HCT116 (cell line): ENCODE results near the gene PXK. TPM values are rescaled to one million over a fixed set of nuclear protein-coding genes. Genes with fewer than 3 reads are reported as not detected.

Experiments
- ATAC-seq: fragments of 200-7000 bp; cut with Tn5 transposase; 2 replicates; pipeline ENCODE4 v1.9.1; 2020; ENCODE audit warnings: mild to moderate bottlenecking, moderate library complexity
- BruUV-seq: library from RNA; stranded (reverse); fragments of 400-500 nt; replicated peaks from 2 replicates; lab custom pipeline; 2021; lab: Mats Ljungman, UMichigan
- CTCF ChIA-PET: fragments of 300-600 bp; sonication (Branson Sonifier 250); formaldehyde crosslinking; loops from one replicate; lab custom pipeline; 2021; ENCODE audit warnings: antibody characterized with exemption; lab: Charles Lee
- POLR2A ChIA-PET: fragments of 300-600, 350-600 bp; sonication (Branson Sonifier 250); formaldehyde crosslinking; loops from one replicate; lab custom pipeline; 2021; ENCODE audit warnings: antibody characterized with exemption; lab: Charles Lee
- RAD21 ChIA-PET, 2 experiments: fragments of 300-600 bp; sonication (Branson Sonifier 250); formaldehyde crosslinking; loops; one replicate each; lab custom pipeline; 2023; ENCODE audit warnings: low total read pairs in 2 of 2; ENCODE audit not compliant: uncharacterized antibody in 2 of 2, unreplicated experiment in 2 of 2, low non-redundant PET in 1 of 2; lab: Charles Lee
- DNase-seq: peaks from one replicate; pipeline ENCODE4 v3.0.0-alpha.2; 2010; ENCODE audit warnings: low read depth, low spot score
- H2AFZ ChIP-seq: fragments of 200-600 bp; shearing (Covaris generic), sonication (generic); 2 replicates; pipeline ENCODE4 v1.6.1; 2017; ENCODE audit warnings: low read depth, mixed run types, mixed read lengths, antibody characterized with exemption, low read length; ENCODE audit not compliant: poor library complexity, severe bottlenecking
- H3K27ac ChIP-seq: 2 replicates; pipeline ENCODE4 v1.5.1; 2012; ENCODE audit warnings: low read depth, low read length
- H3K27me3 ChIP-seq: fragments of 200-600 bp; sonication (generic); 2 replicates; pipeline ENCODE4 v1.6.1; 2016; ENCODE audit warnings: mixed run types, low read length, mixed read lengths; ENCODE audit not compliant: insufficient read depth
- H3K36me3 ChIP-seq, 2 experiments: fragments of 200-500 bp in 1 of 2; fragments of 200-600 bp in 1 of 2; sonication (Bioruptor generic) in 1 of 2; sonication (generic) in 1 of 2; 2 replicates each; pipeline versions ENCODE4 v1.5.1 to v1.6.1; 2014 to 2016; ENCODE audit warnings: low read length in 2 of 2, inconsistent platforms in 1 of 2, mixed read lengths in 1 of 2, mixed run types in 1 of 2; ENCODE audit not compliant: insufficient read depth in 2 of 2, control insufficient read depth in 1 of 2
- H3K4me1 ChIP-seq, 2 experiments: fragments of 200-600 bp in 1 of 2; sonication (generic) in 1 of 2; 2 replicates each; pipeline versions ENCODE4 v1.5.1 to v1.6.1; 2012 to 2017; ENCODE audit warnings: low read length in 2 of 2, inconsistent platforms in 1 of 2, mild to moderate bottlenecking in 1 of 2, mixed read lengths in 1 of 2, mixed run types in 1 of 2, moderate library complexity in 1 of 2; ENCODE audit not compliant: insufficient read depth in 2 of 2, control insufficient read depth in 1 of 2
- H3K4me2 ChIP-seq: fragments of 200-600 bp; sonication (generic); 2 replicates; pipeline ENCODE4 v1.6.1; 2017; ENCODE audit warnings: mixed run types, low read length, mixed read lengths
- H3K4me3 ChIP-seq, 2 experiments: fragments of 200-600 bp in 1 of 2; sonication (generic) in 1 of 2; replicated peaks in 1 of 2; 2 replicates each; pipeline ENCODE4 v1.5.1; 2011 to 2016; ENCODE audit warnings: low read length in 2 of 2, control low read depth in 1 of 2, low read depth in 1 of 2, mild to moderate bottlenecking in 1 of 2, mixed read lengths in 1 of 2, mixed run types in 1 of 2
- H3K79me2 ChIP-seq: fragments of 200-600 bp; sonication (generic); 2 replicates; pipeline ENCODE4 v1.6.1; 2017; ENCODE audit warnings: mild to moderate bottlenecking, mixed run types, low read length, moderate library complexity, mixed read lengths; ENCODE audit not compliant: insufficient read depth
- H3K9ac ChIP-seq: fragments of 200-600 bp; sonication (generic); 2 replicates; pipeline ENCODE4 v1.6.1; 2016; ENCODE audit warnings: low read length, mixed read lengths
- H3K9me2 ChIP-seq: fragments of 200-600 bp; sonication (generic), shearing (Covaris generic); 2 replicates; pipeline ENCODE4 v1.6.1; 2017; ENCODE audit warnings: mixed run types, mild to moderate bottlenecking, moderate library complexity; ENCODE audit not compliant: insufficient read depth
- H3K9me3 ChIP-seq, 2 experiments: fragments of 200-500 bp in 1 of 2; fragments of 200-600 bp in 1 of 2; sonication (Bioruptor generic) in 1 of 2; sonication (generic) in 1 of 2; 2 replicates each; pipeline ENCODE4 v1.6.1; 2014 to 2017; ENCODE audit warnings: low read length in 2 of 2, mixed read lengths in 2 of 2, inconsistent platforms in 1 of 2, low read depth in 1 of 2, mild to moderate bottlenecking in 1 of 2, mixed run types in 1 of 2, moderate library complexity in 1 of 2; ENCODE audit not compliant: control insufficient read depth in 1 of 2, insufficient read depth in 1 of 2
- H4K20me1 ChIP-seq: fragments of 200-600 bp; sonication (generic), shearing (Covaris generic); 2 replicates; pipeline ENCODE4 v1.6.1; 2017; ENCODE audit warnings: mixed run types, mild to moderate bottlenecking, moderate library complexity; ENCODE audit not compliant: insufficient read depth
- JUND ChIP-seq: IDR thresholded peaks from 2 replicates; pipeline ENCODE4 v1.6.1; 2012
- POLR2A ChIP-seq: IDR thresholded peaks from 2 replicates; pipeline ENCODE4 v1.7.0; 2011; ENCODE audit warnings: borderline replicate concordance; ENCODE audit not compliant: insufficient read depth, insufficient read length; ENCODE audit errors: extremely low read depth
- SP1 ChIP-seq: IDR thresholded peaks from 2 replicates; pipeline ENCODE4 v1.6.1; 2012; ENCODE audit warnings: low read depth
- ZFX ChIP-seq: fragments of 450-650 bp; IDR thresholded peaks from 2 replicates; pipeline ENCODE4 v1.6.1; 2017
- intact Hi-C: fragments of 100-400 bp; cut with micrococcal nuclease; formaldehyde crosslinking; loops from 2 replicates; pipeline ENCODE4 v1.10.0; 2022
- total RNA-seq: library from RNA; stranded (reverse); gene quantifications from one replicate; pipeline ENCODE4 v1.2.1, GENCODE V29; 2021; ENCODE audit not compliant: unreplicated experiment

The PXK gene
- total RNA-seq, 1 experiment from 2014 or later = 10.2 TPM

DNA sequence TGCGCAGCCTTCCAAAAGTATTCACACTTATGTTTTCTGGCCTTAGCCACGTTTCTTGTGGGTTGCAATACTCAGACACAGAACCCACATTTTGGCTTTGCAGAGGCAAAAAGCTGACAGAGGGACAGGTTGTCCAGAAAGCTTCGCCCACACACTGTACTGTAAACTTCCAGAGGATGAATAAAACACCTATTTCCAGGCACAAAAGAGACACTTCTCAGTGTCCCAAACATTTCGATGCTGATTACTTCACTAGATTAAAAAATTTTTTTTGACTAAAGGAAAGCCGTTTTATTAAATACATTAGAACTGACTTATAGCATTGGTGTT lies 131.2 kb downstream of the PXK start:
- Histone ChIP-seq H3K36me3 (no peaks in the 10 kb centered on the region), H3K27me3 (no peaks in the 10 kb centered on the region), H3K79me2 (no peaks in the 10 kb centered on the region), H2AFZ (peak overlapping the region; percentile 100), H3K4me2 (peak overlapping the region; percentile 59), H3K4me3 (no peak overlapping the region), H3K9me3 (no peaks in the 10 kb centered on the region), H4K20me1 (no peaks in the 10 kb centered on the region), H3K4me1 (peaks cover 0 to 12% of the 10 kb centered on the region in 2 experiments; a peak in 3 of 4 replicates), H3K27ac (no peak overlapping the region), H3K9ac (no peak overlapping the region), H3K9me2 (no peaks in the 10 kb centered on the region)
- ChIA-PET POLR2A (no interaction called here), CTCF (interaction anchor here (1.0 to 1.3 kb wide), 8 partner anchors 8 to 105 kb away, joined by 3 to 6 read pairs (median 4); no protein-coding TSS in a partner anchor), RAD21 (no interaction called here)
- 0 out of 2 replicates have a peak, but pooled peaks have one; percentile 5 for TF ChIP-seq SP1
- TF ChIP-seq JUND = no peak
- TF ChIP-seq POLR2A = peak; percentile 17
- intact Hi-C loops = loop anchor here (1.0 kb wide), 1 partner anchor 68 kb away; no protein-coding TSS in a partner anchor
- DNase-seq (no peak), ATAC-seq (no peak)
- no TSS peak for BruUV-seq

DNA sequence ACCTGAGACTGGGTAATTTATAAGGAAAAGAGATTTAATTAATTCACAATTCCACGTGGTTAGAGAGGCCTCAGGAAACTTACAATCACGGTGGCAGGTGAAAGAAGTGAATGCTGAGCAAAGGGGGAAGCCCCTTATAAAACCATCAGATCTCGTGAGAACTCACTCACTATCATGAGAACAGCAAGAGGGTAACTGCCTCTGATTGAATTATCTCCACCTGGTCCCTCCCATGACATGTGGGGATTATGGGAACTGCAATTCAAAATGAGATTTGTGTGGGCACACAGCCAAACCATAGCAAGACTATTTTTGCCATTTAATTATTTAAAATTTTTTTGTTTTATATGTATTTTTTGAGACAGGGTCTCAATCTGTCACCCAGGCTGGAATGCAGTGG lies 132.2 kb downstream of the PXK start:
- H3K27me3 ChIP-seq = no peaks in the 10 kb centered on the region
- H3K9me3 ChIP-seq = no peaks in the 10 kb centered on the region
- H3K9me2 ChIP-seq = no peaks in the 10 kb centered on the region
- no peak overlapping the region for H3K4me3 ChIP-seq
- no peak overlapping the region for H3K9ac ChIP-seq
- intact Hi-C loops = no loop called here
- H3K4me1 ChIP-seq = peaks cover 8 to 22% of the 10 kb centered on the region in 2 experiments
- H4K20me1 ChIP-seq = no peaks in the 10 kb centered on the region
- no peak overlapping the region for H3K4me2 ChIP-seq
- ATAC-seq = no peak
- no peak overlapping the region for H3K27ac ChIP-seq
- peak overlapping the region; percentile 80 for H2AFZ ChIP-seq
- peak; percentile 15 for DNase-seq
- ChIA-PET RAD21 (no interaction called here), CTCF (no interaction called here), POLR2A (no interaction called here)
- no peaks in the 10 kb centered on the region for H3K79me2 ChIP-seq
- TF ChIP-seq SP1 = no peak
- TF ChIP-seq ZFX = no peak
- no TSS peak for BruUV-seq
- no peaks in the 10 kb centered on the region for H3K36me3 ChIP-seq
